DND-41 (cell line): ENCODE measurements around the gene IL4I1.

Experiments used
- ATAC-seq: fragments of 200-7000 bp; cut with Tn5 transposase; 3 replicates; pipeline ENCODE4 v1.9.1; 2021; ENCODE audit warnings: low read depth; ENCODE audit not compliant: insufficient read depth
- DNase-seq: peaks from one replicate; pipeline ENCODE4 v3.0.0-alpha.2; 2020
- H2AFZ ChIP-seq: 2 replicates; pipeline ENCODE4 v1.6.0; 2012; ENCODE audit warnings: low read depth, low read length
- H3K27ac ChIP-seq: 2 replicates; pipeline ENCODE4 v1.5.1; 2012; ENCODE audit warnings: low read length, inconsistent platforms
- H3K27me3 ChIP-seq: fragments of 200-600 bp; sonication (generic); 2 replicates; pipeline ENCODE4 v1.6.0; 2012; ENCODE audit warnings: low read length, mild to moderate bottlenecking, inconsistent platforms; ENCODE audit not compliant: insufficient read depth, poor library complexity
- H3K36me3 ChIP-seq: 2 replicates; pipeline ENCODE4 v1.5.1; 2012; ENCODE audit warnings: low read length, inconsistent platforms; ENCODE audit not compliant: insufficient read depth
- H3K4me1 ChIP-seq: 2 replicates; pipeline ENCODE4 v1.5.1; 2012; ENCODE audit warnings: mild to moderate bottlenecking, low read length; ENCODE audit not compliant: insufficient read depth
- H3K4me2 ChIP-seq: 2 replicates; pipeline ENCODE4 v1.6.0; 2012; ENCODE audit warnings: mild to moderate bottlenecking, moderate library complexity, low read length, inconsistent platforms; ENCODE audit not compliant: insufficient read depth
- H3K4me3 ChIP-seq, 2 experiments: fragments of 200-600 bp in 1 of 2; shearing (Covaris generic) in 1 of 2; 2 replicates each; pipeline ENCODE4 v1.5.1; 2012 to 2016; ENCODE audit warnings: inconsistent platforms in 2 of 2, low read length in 2 of 2, mild to moderate bottlenecking in 2 of 2, low read depth in 1 of 2, moderate library complexity in 1 of 2
- H3K79me2 ChIP-seq: 2 replicates; pipeline ENCODE4 v1.6.0; 2012; ENCODE audit warnings: low read length, inconsistent platforms; ENCODE audit not compliant: insufficient read depth
- H3K9ac ChIP-seq: 2 replicates; pipeline ENCODE4 v1.6.0; 2012; ENCODE audit warnings: low read depth, mild to moderate bottlenecking, inconsistent platforms, low read length, moderate library complexity
- H3K9me3 ChIP-seq: 2 replicates; pipeline ENCODE4 v1.5.1; 2012; ENCODE audit warnings: low read length, moderate library complexity, mild to moderate bottlenecking, inconsistent platforms; ENCODE audit not compliant: insufficient read depth, severe bottlenecking
- H4K20me1 ChIP-seq: 2 replicates; pipeline ENCODE4 v1.6.0; 2012; ENCODE audit warnings: low read length; ENCODE audit not compliant: insufficient read depth
- CTCF ChIP-seq: IDR thresholded peaks from 2 replicates; pipeline ENCODE4 v1.5.1; 2012; ENCODE audit warnings: borderline replicate concordance, low read length, moderate library complexity, mild to moderate bottlenecking; ENCODE audit not compliant: poor library complexity, severe bottlenecking; ENCODE audit errors: extremely low read depth
- EZH2 ChIP-seq: IDR thresholded peaks from 3 replicates; pipeline ENCODE4 v1.6.1; 2012; ENCODE audit warnings: borderline replicate concordance, low read depth, mild to moderate bottlenecking, moderate library complexity, low read length, inconsistent platforms; ENCODE audit not compliant: severe bottlenecking

The IL4I1 gene

DNA sequence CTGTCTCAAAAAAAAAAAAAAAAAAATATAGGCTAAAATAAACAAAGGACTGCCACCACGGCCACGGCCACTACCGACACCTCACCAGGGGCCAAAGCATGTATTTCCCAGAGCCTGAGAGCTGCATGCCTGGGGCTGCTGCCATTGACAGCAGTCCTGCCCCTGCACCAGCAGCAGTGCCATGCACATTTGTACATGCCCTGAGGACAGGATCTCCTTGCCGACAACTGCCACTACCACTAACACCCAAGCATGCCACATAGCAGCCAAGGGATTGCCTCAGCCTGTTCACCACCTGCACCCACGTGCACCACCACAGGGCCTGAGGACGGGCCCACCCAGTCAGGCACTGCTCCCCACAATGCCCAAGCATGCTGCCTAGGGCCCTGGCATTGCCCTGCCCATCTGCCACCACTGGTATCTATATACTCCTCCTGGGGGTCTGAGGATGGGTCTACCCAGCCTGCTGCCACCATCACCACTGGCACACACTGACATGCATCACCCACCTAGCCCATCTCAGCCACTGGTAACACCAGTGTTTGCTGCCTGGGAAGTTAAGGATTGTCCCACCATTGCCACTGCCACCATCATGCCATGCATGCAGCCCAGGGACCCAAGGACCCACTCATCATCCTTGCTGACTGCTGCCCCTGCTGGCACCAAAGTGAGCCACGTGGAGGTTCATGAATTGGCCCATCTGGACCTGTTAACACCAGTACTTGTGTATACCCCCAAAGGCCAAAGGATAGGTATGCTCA is 43.2 kb upstream of the IL4I1 start:
- H3K27ac ChIP-seq = no peak overlapping the region
- no peak overlapping the region for H3K4me2 ChIP-seq
- no peak overlapping the region for H3K4me3 ChIP-seq
- no peaks in the 10 kb centered on the region for H3K9me3 ChIP-seq
- peaks cover 6% of the 10 kb centered on the region; the same call in 1 of the 2 replicates for H3K4me1 ChIP-seq
- ATAC-seq = peak; percentile 27; the same call in 1 of the 3 replicates
- TF ChIP-seq EZH2 (no peak), CTCF (peak; percentile 44)
- no peaks in the 10 kb centered on the region for H3K36me3 ChIP-seq
- no peak for DNase-seq
- no peak overlapping the region for H3K9ac ChIP-seq
- H4K20me1 ChIP-seq = peaks cover 5% of the 10 kb centered on the region; the same call in 1 of the 2 replicates
- no peaks in the 10 kb centered on the region for H3K27me3 ChIP-seq
- no peaks in the 10 kb centered on the region for H3K79me2 ChIP-seq
- H2AFZ ChIP-seq = no peak overlapping the region

GRCh38 chr19:49938662-49939061 is 42.0 kb upstream of the IL4I1 start:
- H3K4me2 ChIP-seq = no peak overlapping the region
- H3K4me1 ChIP-seq = peaks cover 6% of the 10 kb centered on the region; the same call in 1 of the 2 replicates
- peaks cover 6% of the 10 kb centered on the region; the same call in 1 of the 2 replicates for H4K20me1 ChIP-seq
- no peak overlapping the region for H2AFZ ChIP-seq
- peaks cover 2% of the 10 kb centered on the region; the same call in 1 of the 2 replicates for H3K79me2 ChIP-seq
- TF ChIP-seq CTCF (no peak), EZH2 (no peak)
- no peak overlapping the region for H3K27ac ChIP-seq
- no peak overlapping the region for H3K4me3 ChIP-seq
- no peak overlapping the region for H3K9ac ChIP-seq
- ATAC-seq = no peak
- no peaks in the 10 kb centered on the region for H3K27me3 ChIP-seq
- H3K36me3 ChIP-seq = peaks cover under 1% of the 10 kb centered on the region; the same call in 1 of the 2 replicates
- no peaks in the 10 kb centered on the region for H3K9me3 ChIP-seq
- no peak for DNase-seq

- Histone ChIP-seq H3K27ac (no peak overlapping the region), H3K27me3 (no peaks in the 10 kb centered on the region), H3K4me2 (peak overlapping the region; percentile 42; the same call in 1 of the 2 replicates), H3K4me3 (no peak overlapping the region), H4K20me1 (peaks cover 14% of the 10 kb centered on the region; the same call in 1 of the 2 replicates), H3K36me3 (peaks cover 8% of the 10 kb centered on the region), H2AFZ (peak overlapping the region; percentile 52; the same call in 1 of the 2 replicates), H3K4me1 (peaks cover 8% of the 10 kb centered on the region; the same call in 1 of the 2 replicates), H3K79me2 (peaks cover 9% of the 10 kb centered on the region; the same call in 1 of the 2 replicates), H3K9ac (no peak overlapping the region), H3K9me3 (no peaks in the 10 kb centered on the region)
- peak; percentile 57 for ATAC-seq
- TF ChIP-seq CTCF = peak; percentile 95
- TF ChIP-seq EZH2 = no peak
- DNase-seq = peak; percentile 71
Measured at GRCh38 chr19:49937750-49938381, 41.2 kb upstream of the IL4I1 start.
